Measurements from ENCODE around the gene ANKFN1.
A peak's percentile ranks its signal among the peaks of the same experiment; 100 is the strongest.

The ANKFN1 gene

GRCh38 chr17:56319531-56319930 is 166.3 kb downstream of the ANKFN1 start:
- no peak overlapping the region for H3K4me3 ChIP-seq (replicated peaks; ENCODE audit: low read depth, low read length)
- peak; percentile 37 for TF ChIP-seq CTCF (IDR thresholded peaks at IDR 0.05; ENCODE audit: low read length, missing control alignments)
- DNase-seq (ENCODE audit: low read depth) = peak; percentile 51

DNA sequence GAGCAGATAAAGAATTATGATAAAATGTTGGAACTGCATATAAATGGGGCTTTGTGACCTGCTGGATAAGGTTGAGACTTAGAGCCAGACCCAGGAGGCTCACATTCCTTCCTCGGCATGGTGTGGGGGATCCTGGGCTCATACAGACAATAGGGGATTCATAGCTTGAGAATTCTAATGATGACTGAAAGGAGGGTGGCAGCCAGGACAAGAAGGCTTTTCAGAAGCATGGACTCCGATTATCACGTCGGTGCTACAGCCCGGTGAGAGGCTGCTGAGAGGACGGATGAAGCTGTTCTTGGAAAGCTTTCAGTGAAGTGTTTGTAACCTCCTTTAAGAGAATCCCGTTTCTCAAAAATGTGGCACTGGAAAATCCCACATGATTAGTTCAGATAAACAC is 167.2 kb downstream of the ANKFN1 start:
- TF ChIP-seq CTCF (IDR thresholded peaks at IDR 0.05; ENCODE audit: low read length, missing control alignments) = no peak
- DNase-seq (ENCODE audit: low read depth) = no peak
- no peak overlapping the region for H3K4me3 ChIP-seq (replicated peaks; ENCODE audit: low read depth, low read length)

- no peak for TF ChIP-seq CTCF (IDR thresholded peaks at IDR 0.05; ENCODE audit: low read length, missing control alignments)
- no peak overlapping the region for H3K4me3 ChIP-seq (replicated peaks; ENCODE audit: low read depth, low read length)
- DNase-seq (ENCODE audit: low read depth) = no peak
These were observed 169.7 kb downstream of the ANKFN1 start for GRCh38 chr17:56322991-56323390.

- H3K4me3 ChIP-seq (replicated peaks; ENCODE audit: low read depth, low read length) = no peak overlapping the region
- TF ChIP-seq CTCF (IDR thresholded peaks at IDR 0.05; ENCODE audit: low read length, missing control alignments) = no peak
- DNase-seq (ENCODE audit: low read depth) = no peak
These were observed 171.4 kb downstream of the ANKFN1 start for GRCh38 chr17:56324676-56325075.

DNA sequence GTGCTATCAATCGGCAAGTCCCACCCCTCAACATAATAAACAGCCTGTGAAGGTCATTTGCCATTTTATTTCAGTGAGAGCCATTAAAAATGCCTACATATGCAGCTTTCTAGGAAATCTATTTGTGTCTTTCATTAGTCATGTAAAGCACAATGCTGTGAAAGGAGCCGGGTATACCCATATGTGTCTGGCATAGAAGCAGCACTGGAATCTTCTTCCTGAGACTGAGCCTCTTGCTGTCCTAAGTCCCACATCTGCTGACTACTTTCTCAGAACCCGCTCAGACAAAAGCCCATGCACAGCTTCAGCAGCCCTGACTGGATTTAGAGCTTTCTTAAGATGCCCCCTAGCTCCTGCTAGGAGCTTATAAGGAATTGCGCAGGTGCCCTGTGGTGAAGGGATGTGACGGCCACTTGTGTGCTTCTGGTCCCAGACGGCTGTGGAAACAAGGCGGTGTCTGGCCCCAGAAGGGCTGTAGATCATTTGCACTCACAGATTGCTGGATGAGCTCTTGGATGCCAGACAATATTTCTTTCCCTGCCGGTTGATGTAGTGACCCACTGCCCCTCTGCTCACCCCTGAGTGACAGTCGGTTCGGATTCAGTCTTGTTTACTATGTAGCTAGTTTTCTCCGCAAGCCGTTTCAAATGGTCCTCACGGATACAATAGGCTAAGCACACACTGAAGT is 172.2 kb downstream of the ANKFN1 start:
- H3K4me3 ChIP-seq (replicated peaks; ENCODE audit: low read depth, low read length) = no peak overlapping the region
- TF ChIP-seq CTCF (IDR thresholded peaks at IDR 0.05; ENCODE audit: low read length, missing control alignments) = no peak
- DNase-seq (ENCODE audit: low read depth) = no peak

- no peak for TF ChIP-seq CTCF (IDR thresholded peaks at IDR 0.05; ENCODE audit: low read length, missing control alignments)
- no peak overlapping the region for H3K4me3 ChIP-seq (replicated peaks; ENCODE audit: low read depth, low read length)
- DNase-seq (ENCODE audit: low read depth) = no peak
These were observed 172.7 kb downstream of the ANKFN1 start for GRCh38 chr17:56326001-56326359.

DNA sequence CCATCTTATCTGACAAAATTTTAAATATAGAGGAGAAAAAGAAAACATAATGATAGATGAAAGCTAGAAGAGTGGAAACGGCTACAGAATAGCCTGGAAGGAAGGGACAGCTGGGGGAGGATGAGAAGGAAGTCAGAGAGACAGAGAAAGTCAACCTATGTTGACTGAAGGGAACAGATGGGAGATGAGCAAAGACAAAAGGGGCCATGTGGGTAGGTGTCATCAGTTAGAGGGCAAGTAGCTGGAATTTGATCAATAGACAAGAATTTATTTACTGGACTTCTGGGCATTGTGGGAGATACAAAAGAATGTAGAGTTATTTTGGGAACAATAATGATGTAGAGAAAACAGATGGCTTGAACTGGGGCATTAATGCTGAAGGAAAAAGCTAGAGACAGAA is 194.4 kb downstream of the ANKFN1 start:
- DNase-seq (ENCODE audit: low read depth) = no peak
- no peak overlapping the region for H3K4me3 ChIP-seq (replicated peaks; ENCODE audit: low read depth, low read length)
- TF ChIP-seq CTCF (IDR thresholded peaks at IDR 0.05; ENCODE audit: low read length, missing control alignments) = no peak

All from fibroblast of pulmonary artery (primary cell).